ENCODE measurements around the gene WWC1.
"Not testable (repeated sequence)": the region's sequence is repeated elsewhere in the genome, so short reads cannot be mapped to it uniquely, and the experiment has no call there.

The WWC1 gene

GRCh38 chr5:168339109-168339771, 47.8 kb downstream of the WWC1 start:
- no peak for DNase-seq

- DNase-seq: not testable (repeated sequence)
Measured at GRCh38 chr5:168339772-168340140, 48.3 kb downstream of the WWC1 start.

- DNase-seq: no peak
Measured at GRCh38 chr5:168340487-168340886, 49.0 kb downstream of the WWC1 start.

- DNase-seq: no peak
Measured at GRCh38 chr5:168341178-168341577, 49.7 kb downstream of the WWC1 start.

GRCh38 chr5:168342151-168342825, 50.8 kb downstream of the WWC1 start:
- DNase-seq: no peak

GRCh38 chr5:168342985-168343384, 51.5 kb downstream of the WWC1 start:
- no peak for DNase-seq

- DNase-seq: no peak
Measured at GRCh38 chr5:168346417-168346816, 55.0 kb downstream of the WWC1 start.

GRCh38 chr5:168347368-168348083, 56.1 kb downstream of the WWC1 start:
- no peak for DNase-seq

GRCh38 chr5:168348084-168348414, 56.6 kb downstream of the WWC1 start:
- no peak for DNase-seq

- no peak for DNase-seq
Measured at GRCh38 chr5:168350315-168350714, 58.9 kb downstream of the WWC1 start.

- no peak for DNase-seq
Measured at GRCh38 chr5:168353216-168353957, 61.9 kb downstream of the WWC1 start.

GRCh38 chr5:168354397-168354796, 63.0 kb downstream of the WWC1 start:
- DNase-seq: no peak

GRCh38 chr5:168356171-168356570, 64.7 kb downstream of the WWC1 start:
- DNase-seq: no peak

- no peak for DNase-seq
Measured at GRCh38 chr5:168356592-168356991, 65.1 kb downstream of the WWC1 start.

GRCh38 chr5:168357876-168358275, 66.4 kb downstream of the WWC1 start:
- DNase-seq: no peak

GRCh38 chr5:168359820-168360460, 68.5 kb downstream of the WWC1 start:
- DNase-seq: no peak

GRCh38 chr5:168360521-168361285, 69.3 kb downstream of the WWC1 start:
- DNase-seq: no peak

- DNase-seq: no peak
Measured at GRCh38 chr5:168362097-168362885, 70.8 kb downstream of the WWC1 start.

GRCh38 chr5:168364151-168364661, 72.8 kb downstream of the WWC1 start:
- DNase-seq: no peak

- no peak for DNase-seq
Measured at GRCh38 chr5:168364750-168365550, 73.5 kb downstream of the WWC1 start.
